ENCODE data around the gene KLHDC8A. TPM values are rescaled to one million over a fixed set of nuclear protein-coding genes. Genes with fewer than 3 reads are reported as not detected.

The KLHDC8A gene
- total RNA-seq, 1 donor from 2014 or later: 0.27 TPM

- Histone ChIP-seq H3K27ac (replicated peaks) (no peak overlapping the region), H3K36me3 (no peaks in the 10 kb centered on the region), H3K4me3 (no peak overlapping the region), H3K27me3 (ENCODE audit: low read depth) (peaks cover 64% of the 10 kb centered on the region), H3K4me1 (peaks cover 6% of the 10 kb centered on the region), H3K9me3 (replicated peaks) (no peaks in the 10 kb centered on the region)
- DNase-seq: no peak
- intact Hi-C loops (cut with micrococcal nuclease): no loop called here
- TF ChIP-seq CTCF (IDR thresholded peaks at IDR 0.05; ENCODE audit: borderline replicate concordance): no peak
Observed at GRCh38 chr1:205358579-205358978, 1.9 kb upstream of the KLHDC8A start.

GRCh38 chr1:205357567-205357966, 845 bp upstream of the KLHDC8A start:
- Histone ChIP-seq H3K27me3 (ENCODE audit: low read depth) (peaks cover 64% of the 10 kb centered on the region), H3K27ac (replicated peaks) (no peak overlapping the region), H3K9me3 (replicated peaks) (no peaks in the 10 kb centered on the region), H3K36me3 (no peaks in the 10 kb centered on the region), H3K4me1 (peaks cover 6% of the 10 kb centered on the region), H3K4me3 (no peak overlapping the region)
- no peak for TF ChIP-seq CTCF (IDR thresholded peaks at IDR 0.05; ENCODE audit: borderline replicate concordance)
- intact Hi-C loops (cut with micrococcal nuclease): no loop called here
- no peak for DNase-seq

- TF ChIP-seq CTCF (IDR thresholded peaks at IDR 0.05; ENCODE audit: borderline replicate concordance): no peak
- intact Hi-C loops (cut with micrococcal nuclease): no loop called here
- Histone ChIP-seq H3K4me1 (peaks cover 6% of the 10 kb centered on the region), H3K27me3 (ENCODE audit: low read depth) (peaks cover 50% of the 10 kb centered on the region), H3K27ac (replicated peaks) (no peak overlapping the region), H3K4me3 (no peak overlapping the region), H3K9me3 (replicated peaks) (no peaks in the 10 kb centered on the region), H3K36me3 (no peaks in the 10 kb centered on the region)
- DNase-seq: no peak
Observed at GRCh38 chr1:205355075-205355453, 1.7 kb downstream of the KLHDC8A start.

GRCh38 chr1:205354259-205355074, 2.3 kb downstream of the KLHDC8A start:
- DNase-seq: no peak

GRCh38 chr1:205353612-205354011, 3.1 kb downstream of the KLHDC8A start:
- peaks cover 14% of the 10 kb centered on the region for H3K4me1 ChIP-seq
- no peak overlapping the region for H3K27ac ChIP-seq (replicated peaks)
- no peak overlapping the region for H3K4me3 ChIP-seq
- H3K36me3 ChIP-seq: no peaks in the 10 kb centered on the region
- H3K27me3 ChIP-seq (ENCODE audit: low read depth): peaks cover 37% of the 10 kb centered on the region
- DNase-seq: no peak
- no peak for TF ChIP-seq CTCF (IDR thresholded peaks at IDR 0.05; ENCODE audit: borderline replicate concordance)
- no peaks in the 10 kb centered on the region for H3K9me3 ChIP-seq (replicated peaks)
- intact Hi-C loops (cut with micrococcal nuclease): no loop called here

More at GRCh38 chr1:205354259-205355074, 2.3 kb downstream of the KLHDC8A start:
- Histone ChIP-seq H3K36me3 (no peaks in the 10 kb centered on the region), H3K4me1 (peaks cover 10% of the 10 kb centered on the region), H3K27me3 (ENCODE audit: low read depth) (peaks cover 44% of the 10 kb centered on the region), H3K9me3 (replicated peaks) (no peaks in the 10 kb centered on the region), H3K4me3 (no peak overlapping the region), H3K27ac (replicated peaks) (no peak overlapping the region)
- peak; percentile 87 for TF ChIP-seq CTCF (IDR thresholded peaks at IDR 0.05; ENCODE audit: borderline replicate concordance)
- intact Hi-C loops (cut with micrococcal nuclease): no loop called here

Measured in left ventricle myocardium inferior (tissue), 1 donor.